GM18499 (cell line): ENCODE measurements around the gene ALDH1A3.

Experiments
- ATAC-seq: cut with Tn5 transposase; IDR thresholded peaks from one replicate; pipeline ENCODE4 v1.9.1; 2021; ENCODE audit warnings: moderate number of reproducible peaks; ENCODE audit not compliant: insufficient read depth, unreplicated experiment

ALDH1A3 gene

DNA sequence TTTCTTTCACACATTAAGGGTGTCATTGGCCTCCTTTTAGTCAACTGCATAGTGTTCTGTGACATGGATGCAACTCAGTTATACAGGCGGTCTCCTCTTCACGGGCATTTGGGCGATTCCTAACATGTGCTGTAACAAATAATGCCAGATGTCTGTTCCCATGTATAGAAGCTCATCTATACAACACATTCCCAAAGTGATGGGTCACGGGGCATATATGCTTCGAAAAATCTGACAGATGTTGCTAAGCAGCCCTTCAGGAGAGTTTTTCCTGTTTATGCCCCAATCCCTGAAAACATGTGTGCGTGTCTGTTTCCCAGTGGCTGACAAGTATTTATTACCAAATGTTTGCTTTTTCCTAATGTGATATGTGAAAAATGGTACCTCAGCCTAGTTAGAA, 65.4 kb downstream of the ALDH1A3 start:
- ATAC-seq, result no peak

DNA sequence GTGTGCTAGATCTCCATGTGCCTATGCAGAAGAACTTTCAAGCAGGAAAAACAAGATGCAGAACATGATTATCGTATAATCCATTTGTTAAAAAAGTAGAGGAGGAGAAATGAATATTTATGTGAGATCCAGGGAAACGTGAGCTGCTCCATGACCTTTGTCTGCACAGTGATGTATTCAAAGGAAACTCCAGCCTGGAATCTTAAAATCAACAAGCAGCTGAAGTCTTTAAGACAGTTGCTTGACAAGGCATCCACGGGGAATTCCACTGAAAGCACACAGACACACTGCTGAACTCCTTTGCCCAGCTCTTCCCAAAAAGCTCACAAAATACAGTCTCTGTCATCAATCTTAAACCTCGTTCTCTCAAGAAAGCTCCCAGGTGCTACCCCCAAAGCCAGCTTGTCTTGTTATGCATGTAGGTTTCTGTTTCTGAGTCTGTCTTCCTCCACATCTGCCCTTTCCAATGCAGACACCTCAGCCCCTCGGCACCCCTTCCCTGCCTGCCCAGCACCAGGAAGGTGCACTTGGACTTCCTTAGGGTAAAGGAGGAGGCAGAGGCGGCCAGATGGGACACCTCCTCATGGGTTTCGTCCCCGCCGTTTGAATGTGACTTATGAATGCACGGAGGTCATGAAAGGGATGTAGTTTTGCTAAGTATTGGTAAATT, 68.3 kb downstream of the ALDH1A3 start:
- no peak for ATAC-seq

DNA sequence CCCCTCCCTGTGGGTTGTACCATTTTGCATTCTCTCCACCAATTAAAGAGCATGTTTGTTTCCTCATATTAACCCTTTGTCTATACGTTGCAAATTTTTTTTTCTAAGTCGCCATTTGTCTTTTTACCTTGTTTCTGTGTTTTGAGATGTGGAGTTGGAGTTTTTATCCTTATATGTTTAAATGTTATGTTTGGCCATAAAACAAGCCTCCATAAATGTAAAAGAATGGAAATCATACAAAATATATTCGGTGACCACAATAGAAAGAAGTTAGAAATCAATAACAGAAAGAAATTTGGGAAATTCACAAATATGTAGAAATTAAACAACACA, 68.8 kb downstream of the ALDH1A3 start:
- no peak for ATAC-seq

DNA sequence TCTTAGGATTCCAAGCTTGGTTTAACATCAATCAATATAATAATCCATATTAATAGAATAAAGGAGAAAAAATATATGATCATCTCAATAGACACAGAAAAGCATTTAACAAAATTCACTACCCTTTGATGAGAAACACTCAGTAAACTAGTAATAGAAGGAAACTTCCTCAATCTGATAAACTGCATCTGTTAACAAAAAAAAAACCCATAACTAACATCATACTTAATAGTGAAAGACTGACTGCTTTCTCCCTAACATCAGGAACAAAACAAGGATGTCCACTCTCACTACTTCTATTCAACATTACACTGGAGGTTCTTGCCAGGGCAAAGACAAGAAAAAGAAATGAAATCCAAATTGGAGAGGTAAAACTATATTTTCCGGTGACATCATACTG, 70.1 kb downstream of the ALDH1A3 start:
- no peak for ATAC-seq

DNA sequence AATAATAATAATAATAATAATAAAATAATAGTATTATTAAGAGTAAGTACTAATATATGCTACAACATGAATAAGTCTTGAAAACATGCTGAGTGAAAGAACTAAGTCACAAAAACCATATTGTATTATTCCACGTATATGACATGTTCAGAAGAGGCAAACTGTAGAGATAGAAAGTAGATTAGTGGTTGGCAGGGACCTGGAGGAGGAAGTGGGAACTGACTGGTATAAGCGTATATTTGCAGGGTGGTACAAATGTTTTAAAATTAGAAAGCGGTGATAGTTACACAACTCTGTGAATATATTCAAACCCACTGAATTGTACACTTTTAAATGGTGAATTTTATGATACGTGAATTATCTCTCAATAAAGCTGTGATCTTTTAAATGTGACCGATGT, 72.3 kb downstream of the ALDH1A3 start:
- ATAC-seq, result no peak

DNA sequence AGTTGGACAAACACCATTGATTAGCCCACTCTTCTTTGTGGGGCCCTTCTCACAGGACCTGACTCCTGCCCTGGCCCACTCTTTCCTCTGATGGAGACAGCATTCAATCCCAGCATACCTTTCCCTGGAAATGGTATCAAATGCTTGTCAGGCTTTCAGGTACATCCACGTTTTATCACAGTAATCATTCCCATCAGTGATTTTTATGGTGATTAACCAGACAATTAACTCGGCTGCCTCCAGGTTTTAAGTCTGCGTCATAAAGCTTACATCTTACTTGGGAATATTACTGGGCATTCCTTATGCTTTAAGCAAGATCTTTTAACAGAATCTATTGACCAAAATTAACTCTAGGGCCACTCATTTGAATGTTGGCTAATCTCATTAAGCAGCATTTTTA, 72.9 kb downstream of the ALDH1A3 start:
- no peak for ATAC-seq

DNA sequence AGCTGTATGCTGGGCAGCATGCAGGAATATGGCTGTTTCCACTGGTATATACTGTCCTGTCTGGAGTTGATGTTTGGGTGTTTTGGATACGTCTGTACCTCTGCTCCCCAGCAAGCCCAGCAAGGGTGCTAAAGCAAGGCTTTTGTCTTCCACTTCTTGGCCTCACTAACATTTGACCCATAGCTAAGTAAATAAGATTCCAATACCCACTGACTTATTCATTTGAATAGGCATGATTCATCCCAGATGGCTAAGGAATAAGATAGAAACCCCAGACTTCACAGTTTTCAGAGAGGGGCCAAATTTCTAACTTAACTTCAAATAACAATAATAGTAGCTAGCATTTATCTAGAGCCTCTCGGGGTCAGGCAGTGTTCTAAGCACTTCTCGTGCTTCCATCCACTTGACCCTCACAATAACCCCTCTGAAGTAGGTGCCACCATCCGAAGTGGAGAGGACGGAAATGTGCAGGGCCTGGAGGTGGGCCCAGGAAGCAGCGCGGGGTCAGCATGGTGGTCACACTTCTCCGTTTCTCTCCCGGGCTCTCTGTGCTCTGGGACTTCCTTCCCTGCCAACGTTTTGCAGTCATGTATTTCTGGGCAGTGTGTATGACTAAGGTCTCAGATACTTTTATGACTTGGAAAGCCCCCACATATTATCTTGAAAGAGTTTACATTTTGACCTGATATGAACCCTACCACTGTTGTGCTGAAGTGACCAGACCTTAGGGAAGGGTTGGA, 78.9 kb downstream of the ALDH1A3 start:
- no peak for ATAC-seq

DNA sequence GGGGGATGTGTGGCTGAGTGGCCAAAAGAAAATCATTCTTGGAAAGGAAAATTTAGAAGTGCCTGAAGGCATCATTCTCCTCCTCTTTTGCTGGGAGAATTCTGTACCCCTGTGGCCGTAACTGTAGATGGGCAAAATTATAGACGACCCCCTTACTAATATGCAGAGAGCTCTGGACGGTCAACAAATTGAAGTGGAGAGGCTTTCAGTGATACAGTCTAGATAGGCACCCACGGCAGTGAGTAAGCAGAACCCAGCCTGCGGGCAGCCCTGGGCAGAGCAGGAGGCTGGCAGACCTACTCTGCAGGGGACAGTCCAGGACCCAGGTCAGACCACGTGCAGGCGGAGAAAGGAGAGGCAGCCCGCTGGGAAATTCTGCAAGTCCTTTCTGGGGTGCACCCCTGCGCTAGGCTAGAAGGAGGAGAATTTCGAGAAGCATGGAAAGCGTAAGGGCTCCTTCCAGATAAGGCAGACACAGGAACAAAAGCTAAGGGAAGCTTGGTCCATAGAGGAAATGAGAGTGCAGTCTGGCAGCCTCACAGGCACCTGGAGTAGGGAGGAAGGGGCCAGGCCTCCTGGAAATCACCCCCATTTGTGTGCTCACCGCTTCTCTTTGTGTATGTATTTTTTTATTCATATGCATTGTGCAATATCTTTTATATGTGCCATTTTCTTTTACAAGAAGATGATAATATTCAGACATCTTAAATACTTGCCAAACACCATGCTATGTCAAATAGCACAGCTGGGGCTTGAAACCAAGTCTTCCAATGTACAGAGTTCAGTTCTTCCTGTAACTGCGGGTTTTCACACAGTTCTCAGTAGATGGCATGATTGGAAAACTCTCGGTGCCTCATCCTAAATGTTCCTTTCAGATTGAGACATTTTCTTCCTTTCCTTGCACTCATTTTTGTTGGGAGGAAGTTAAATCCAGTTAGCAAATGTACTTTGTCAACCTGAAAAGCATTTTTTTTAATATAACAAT, 79.7 kb downstream of the ALDH1A3 start:
- ATAC-seq, result no peak
